SK-N-SH (cell line): ENCODE data around the gene CCDC106.

Experiments used
- JUND ChIP-seq: IDR thresholded peaks from 2 replicates; pipeline ENCODE4 v1.4.0; 2012
- MAX ChIP-seq: IDR thresholded peaks from 2 replicates; pipeline ENCODE4 v1.4.0; 2012; ENCODE audit warnings: low read depth
- POLR2AphosphoS5 ChIP-seq: IDR thresholded peaks from 2 replicates; pipeline ENCODE4 v1.6.1; 2012; ENCODE audit warnings: low read depth, low read length
- TCF12 ChIP-seq: IDR thresholded peaks from 2 replicates; pipeline ENCODE4 v1.4.0; 2012
- TF ChIP-seq, protein P1 (sequence below): fragments of 200-600 bp; sonication (generic); IDR thresholded peaks from 2 replicates; pipeline ENCODE4 v1.6.1; 2017; ENCODE audit warnings: antibody characterized with exemption, mild to moderate bottlenecking, moderate library complexity

- no peak for TF ChIP-seq MAX
- TF ChIP-seq, protein P1, sequence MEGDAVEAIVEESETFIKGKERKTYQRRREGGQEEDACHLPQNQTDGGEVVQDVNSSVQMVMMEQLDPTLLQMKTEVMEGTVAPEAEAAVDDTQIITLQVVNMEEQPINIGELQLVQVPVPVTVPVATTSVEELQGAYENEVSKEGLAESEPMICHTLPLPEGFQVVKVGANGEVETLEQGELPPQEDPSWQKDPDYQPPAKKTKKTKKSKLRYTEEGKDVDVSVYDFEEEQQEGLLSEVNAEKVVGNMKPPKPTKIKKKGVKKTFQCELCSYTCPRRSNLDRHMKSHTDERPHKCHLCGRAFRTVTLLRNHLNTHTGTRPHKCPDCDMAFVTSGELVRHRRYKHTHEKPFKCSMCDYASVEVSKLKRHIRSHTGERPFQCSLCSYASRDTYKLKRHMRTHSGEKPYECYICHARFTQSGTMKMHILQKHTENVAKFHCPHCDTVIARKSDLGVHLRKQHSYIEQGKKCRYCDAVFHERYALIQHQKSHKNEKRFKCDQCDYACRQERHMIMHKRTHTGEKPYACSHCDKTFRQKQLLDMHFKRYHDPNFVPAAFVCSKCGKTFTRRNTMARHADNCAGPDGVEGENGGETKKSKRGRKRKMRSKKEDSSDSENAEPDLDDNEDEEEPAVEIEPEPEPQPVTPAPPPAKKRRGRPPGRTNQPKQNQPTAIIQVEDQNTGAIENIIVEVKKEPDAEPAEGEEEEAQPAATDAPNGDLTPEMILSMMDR: peak; percentile 29
- TF ChIP-seq TCF12: no peak
- no peak for TF ChIP-seq JUND
- no peak for TF ChIP-seq POLR2AphosphoS5
Measured at GRCh38 chr19:55676383-55676782, 28.4 kb downstream of the CCDC106 start.
